B cell (primary cell): ENCODE measurements around the gene CD79B. TPM values are rescaled to one million over a fixed set of nuclear protein-coding genes. Genes with fewer than 3 reads are reported as not detected.
A peak's percentile ranks its signal among the peaks of the same experiment; 100 is the strongest.

Experiments
- ATAC-seq: fragments of 200-7000 bp; cut with Tn5 transposase; one replicate; pipeline ENCODE4 v1.10.0; 2021; ENCODE audit warnings: low read depth, mild to moderate bottlenecking, moderate number of reproducible peaks, moderate library complexity
- CTCF ChIA-PET: fragments of 350-600 bp; sonication (Branson Sonifier 250); formaldehyde crosslinking; loops from one replicate; lab custom pipeline; 2021; ENCODE audit warnings: antibody characterized with exemption, inconsistent platforms; lab: Charles Lee
- POLR2A ChIA-PET: fragments of 350-600 bp; sonication (Branson Sonifier 250); formaldehyde crosslinking; loops from one replicate; lab custom pipeline; 2021; ENCODE audit warnings: antibody characterized with exemption; lab: Charles Lee
- DNase-seq: peaks from one replicate; pipeline ENCODE4 v3.0.0; 2013
- H2AFZ ChIP-seq: 2 replicates; pipeline ENCODE4 v1.6.1; 2012; ENCODE audit warnings: mild to moderate bottlenecking, low read depth, low read length; ENCODE audit not compliant: insufficient read depth, poor library complexity, severe bottlenecking
- H3K27ac ChIP-seq, 2 donors: 1 replicate in 1 of 2; 2 replicates in 1 of 2; pipeline ENCODE4 v1.5.1; 2012 to 2013; ENCODE audit warnings: low read length in 2 of 2, mild to moderate bottlenecking in 2 of 2, moderate library complexity in 1 of 2
- H3K27me3 ChIP-seq, 4 experiments: fragments of 200-600 bp in 1 of 4; sonication (generic) in 1 of 4; replicated peaks in 1 of 4; 1 replicate in 2 of 4; 2 replicates in 2 of 4; pipeline versions ENCODE4 v1.6.1 to v1.7.0; 2013 to 2016; ENCODE audit warnings: low read length in 3 of 4, mild to moderate bottlenecking in 2 of 4, mixed read lengths in 1 of 4, moderate library complexity in 1 of 4; ENCODE audit not compliant: insufficient read depth in 4 of 4, control insufficient read depth in 3 of 4; ENCODE audit errors: control extremely low read depth in 1 of 4
- H3K36me3 ChIP-seq, 2 experiments: replicated peaks in 1 of 2; 1 replicate in 1 of 2; 2 replicates in 1 of 2; pipeline versions ENCODE4 v1.6.1 to v1.7.1; 2013; ENCODE audit warnings: low read length in 1 of 2; ENCODE audit not compliant: insufficient read depth in 2 of 2, control insufficient read depth in 1 of 2; ENCODE audit errors: control extremely low read depth in 1 of 2, extremely low read depth in 1 of 2
- H3K4me1 ChIP-seq, 2 donors: fragments of 200-600 bp in 1 of 2; sonication (generic) in 1 of 2; 1 replicate in 1 of 2; 2 replicates in 1 of 2; pipeline versions ENCODE4 v1.5.1 to v1.6.1; 2013 to 2017; ENCODE audit warnings: low read length in 2 of 2; ENCODE audit not compliant: control insufficient read depth in 2 of 2, insufficient read depth in 2 of 2
- H3K4me2 ChIP-seq: replicated peaks from 2 replicates; pipeline ENCODE3; 2012; ENCODE audit warnings: mild to moderate bottlenecking, low read depth, low read length; ENCODE audit not compliant: poor library complexity, severe bottlenecking
- H3K4me3 ChIP-seq, 5 experiments: fragments of 200-600 bp in 1 of 5; sonication (generic) in 1 of 5; 1 replicate in 3 of 5; 2 replicates in 2 of 5; pipeline versions ENCODE4 v1.5.1 to v1.7.0; 2011 to 2016; ENCODE audit warnings: low read length in 4 of 5, mild to moderate bottlenecking in 4 of 5, low read depth in 2 of 5, control low read depth in 1 of 5, moderate library complexity in 1 of 5; ENCODE audit not compliant: insufficient read depth in 1 of 5; ENCODE audit errors: control extremely low read depth in 1 of 5, extremely low read depth in 1 of 5
- H3K79me2 ChIP-seq: fragments of 200-600 bp; sonication (generic); one replicate; pipeline ENCODE4 v1.6.0; 2016; ENCODE audit warnings: low read length; ENCODE audit not compliant: control insufficient read depth, insufficient read depth
- H3K9ac ChIP-seq: fragments of 200-600 bp; sonication (generic); 2 replicates; pipeline ENCODE4 v1.6.1; 2017; ENCODE audit warnings: mild to moderate bottlenecking, low read length, moderate library complexity
- H3K9me3 ChIP-seq, 3 donors: one replicate each; pipeline versions ENCODE4 v1.6.1 to v1.7.1; 2013; ENCODE audit warnings: low read length in 2 of 3; ENCODE audit not compliant: control insufficient read depth in 2 of 3, insufficient read depth in 1 of 3; ENCODE audit errors: control extremely low read depth in 1 of 3
- H4K20me1 ChIP-seq: 2 replicates; pipeline ENCODE4 v1.6.0; 2012; ENCODE audit warnings: mild to moderate bottlenecking, low read length; ENCODE audit not compliant: insufficient read depth, control insufficient read depth, poor library complexity, severe bottlenecking
- H3K27ac Mint-ChIP-seq: one replicate; pipeline ENCODE4 v1.8.0; 2021; ENCODE audit warnings: mixed read lengths
- H3K27me3 Mint-ChIP-seq: one replicate; pipeline ENCODE4 v1.8.0; 2021; ENCODE audit warnings: mixed read lengths
- H3K4me1 Mint-ChIP-seq: one replicate; pipeline ENCODE4 v1.8.0; 2021; ENCODE audit warnings: mixed read lengths
- H3K4me3 Mint-ChIP-seq: one replicate; pipeline ENCODE4 v1.8.0; 2021; ENCODE audit warnings: mixed read lengths
- H3K9me3 Mint-ChIP-seq: one replicate; pipeline ENCODE4 v1.8.0; 2022; ENCODE audit warnings: mixed read lengths; ENCODE audit not compliant: insufficient read depth
- CTCF ChIP-seq: fragments of 200-600 bp; IDR thresholded peaks from one replicate; pipeline ENCODE4 v1.8.0; 2022; ENCODE audit warnings: antibody characterized with exemption, mild to moderate bottlenecking
- EZH2 ChIP-seq: IDR thresholded peaks from 2 replicates; pipeline ENCODE4 v1.6.1; 2012; ENCODE audit warnings: borderline replicate concordance, low read depth, mild to moderate bottlenecking, moderate library complexity, low read length; ENCODE audit not compliant: insufficient read depth, poor library complexity, severe bottlenecking
- WGBS: methylation state at CpG from one replicate; pipeline ENCODE4 v1.1.5; 2013; ENCODE audit warnings: missing lambda C conversion rate; ENCODE audit not compliant: insufficient coverage; 5-methylcytosine and 5-hydroxymethylcytosine counted together
- intact Hi-C: fragments of 100-400 bp; cut with micrococcal nuclease; formaldehyde crosslinking; loops from one replicate; pipeline ENCODE4 v1.10.0; 2022
- polyA plus RNA-seq: library from polyadenylated mRNA; depleted of rRNA; stranded (reverse); fragments of >200 nt; gene quantifications from 2 replicates; pipeline ENCODE4 v1.2.3, GENCODE V29; 2012
- total RNA-seq, 2 donors: library from RNA; stranded (reverse); fragments of 120-200 nt in 1 of 2; gene quantifications; 1 replicate in 1 of 2; 2 replicates in 1 of 2; pipeline versions ENCODE4 v1.2.3 to v1.2.4, GENCODE V29; 2013 to 2022

CD79B gene
- total and polyA plus RNA-seq, 2 donors (not counting 1 experiment from before 2014, with no cell fraction given) = 891 to 1,100 TPM

DNA sequence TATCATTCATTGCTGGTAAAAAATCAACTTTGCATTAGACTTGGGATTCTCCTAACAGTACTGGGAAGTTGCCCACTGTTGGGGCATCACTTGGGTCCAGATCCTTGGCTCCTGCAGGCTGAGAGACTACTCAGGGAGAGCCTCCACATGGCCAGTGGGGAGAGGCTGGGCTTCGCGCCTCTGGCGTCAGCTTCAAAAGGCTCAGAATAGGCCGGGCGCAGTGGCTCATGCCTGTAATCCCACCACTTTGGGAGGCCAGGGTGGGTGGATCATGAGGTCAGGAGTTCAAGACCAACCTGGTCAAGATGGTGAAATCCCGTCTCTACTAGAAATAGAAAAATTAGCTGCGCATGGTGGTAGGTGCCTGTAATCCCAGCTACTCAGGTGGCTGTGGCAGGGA lies 17.7 kb downstream of the CD79B start:
- H3K9ac ChIP-seq = no peak overlapping the region
- no peaks in the 10 kb centered on the region for H3K9me3 ChIP-seq
- Mint-ChIP-seq H3K27ac (peak overlapping the region; percentile 53), H3K9me3 (no peaks in the 10 kb centered on the region), H3K4me3 (peak overlapping the region; percentile 47), H3K27me3 (peaks cover 5% of the 10 kb centered on the region), H3K4me1 (peaks cover 56% of the 10 kb centered on the region)
- peak; percentile 9 for DNase-seq
- no peaks in the 10 kb centered on the region for H3K36me3 ChIP-seq
- intact Hi-C loops = no loop called here
- no peak overlapping the region for H3K4me3 ChIP-seq
- ChIA-PET CTCF (interaction anchor here (1.1 to 26.0 kb wide), 6 partner anchors 11 to 218 kb away, joined by 3 to 834 read pairs (median 140); partner anchors contain the start of gene ERN1), POLR2A (interaction anchor here (0.7 to 1.6 kb wide), 3 partner anchors 12 to 18 kb away, joined by 3 to 7 read pairs (median 3); partner anchors contain the start of gene CD79B)
- no peak for ATAC-seq
- H3K4me2 ChIP-seq = no peak overlapping the region
- no peak overlapping the region for H2AFZ ChIP-seq
- WGBS = 97% methylated on average over 6 of the region's 7 CpGs
- peaks cover 0 to 5% (median 0%) of the 10 kb centered on the region in 4 experiments for H3K27me3 ChIP-seq
- H3K27ac ChIP-seq = no peak overlapping the region
- TF ChIP-seq EZH2 (no peak), CTCF (no peak)
- no peaks in the 10 kb centered on the region for H4K20me1 ChIP-seq
- H3K4me1 ChIP-seq = peaks cover 33 to 56% of the 10 kb centered on the region in 2 donors
- H3K79me2 ChIP-seq = peaks cover 5% of the 10 kb centered on the region

DNA sequence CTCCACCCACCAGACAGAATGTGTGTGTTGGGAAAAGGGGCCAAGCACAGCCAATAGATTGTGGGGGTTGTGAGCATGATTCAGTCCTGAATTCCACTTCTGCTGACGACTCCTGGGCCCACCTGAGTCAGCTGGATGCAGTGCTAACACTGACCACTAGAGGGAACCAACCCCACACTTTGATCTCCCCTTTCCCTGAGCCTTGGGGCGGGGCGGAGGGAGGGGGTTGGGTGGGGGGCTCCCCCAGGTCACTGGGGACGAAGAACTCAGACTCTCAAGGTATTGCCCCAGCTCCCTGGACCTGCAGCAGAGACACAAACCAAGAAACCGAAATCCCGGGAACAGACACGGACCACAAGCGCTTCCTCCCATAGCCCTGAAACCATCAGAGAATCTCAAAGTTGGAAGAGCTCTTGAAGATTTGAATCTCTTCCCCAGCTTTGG lies 20.5 kb downstream of the CD79B start:
- Histone ChIP-seq H3K79me2 (no peaks in the 10 kb centered on the region), H3K36me3 (no peaks in the 10 kb centered on the region), H3K4me2 (no peak overlapping the region), H3K4me3 (no peak overlapping the region), H3K4me1 (peaks cover 26 to 40% of the 10 kb centered on the region in 2 donors), H3K27ac (no peak overlapping the region), H3K9me3 (no peaks in the 10 kb centered on the region), H4K20me1 (no peaks in the 10 kb centered on the region), H2AFZ (no peak overlapping the region), H3K27me3 (peaks cover 0 to 5% (median 0%) of the 10 kb centered on the region in 4 experiments), H3K9ac (no peak overlapping the region)
- H3K4me1 Mint-ChIP-seq = peaks cover 41% of the 10 kb centered on the region
- WGBS = 64% methylated on average over 6 of the region's 8 CpGs
- POLR2A ChIA-PET = interaction anchor here (0.6 to 2.9 kb wide), 5 partner anchors 11 to 116 kb away, joined by 3 to 12 read pairs (median 6); partner anchors contain the start of gene ICAM2
- ATAC-seq = peak; percentile 55
- peak; percentile 77 for DNase-seq
- H3K27ac Mint-ChIP-seq = peak overlapping the region; percentile 20
- intact Hi-C loops = loop anchor here (1.0 kb wide), 2 partner anchors 79 to 222 kb away; no protein-coding TSS in a partner anchor
- no peak overlapping the region for H3K4me3 Mint-ChIP-seq
- CTCF ChIA-PET = interaction anchor here (0.6 to 26.0 kb wide), 24 partner anchors 8 to 234 kb away, joined by 3 to 834 read pairs (median 7); partner anchors contain the start of genes CD79B, ERN1, GH1 and ICAM2
- TF ChIP-seq EZH2 = no peak
- peak; percentile 82 for TF ChIP-seq CTCF
- H3K9me3 Mint-ChIP-seq = no peaks in the 10 kb centered on the region
- peaks cover 8% of the 10 kb centered on the region for H3K27me3 Mint-ChIP-seq
